EH (cell line): ENCODE results near the gene STRADB.
A peak's percentile ranks its signal among the peaks of the same experiment; 100 is the strongest.
"Not testable (repeated sequence)": the region's sequence is repeated elsewhere in the genome, so short reads cannot be mapped to it uniquely, and the experiment has no call there.

Experiments
- DNase-seq: peaks from one replicate; pipeline ENCODE4 v3.0.0-alpha.2; 2015; ENCODE audit warnings: low read depth

STRADB gene

DNA sequence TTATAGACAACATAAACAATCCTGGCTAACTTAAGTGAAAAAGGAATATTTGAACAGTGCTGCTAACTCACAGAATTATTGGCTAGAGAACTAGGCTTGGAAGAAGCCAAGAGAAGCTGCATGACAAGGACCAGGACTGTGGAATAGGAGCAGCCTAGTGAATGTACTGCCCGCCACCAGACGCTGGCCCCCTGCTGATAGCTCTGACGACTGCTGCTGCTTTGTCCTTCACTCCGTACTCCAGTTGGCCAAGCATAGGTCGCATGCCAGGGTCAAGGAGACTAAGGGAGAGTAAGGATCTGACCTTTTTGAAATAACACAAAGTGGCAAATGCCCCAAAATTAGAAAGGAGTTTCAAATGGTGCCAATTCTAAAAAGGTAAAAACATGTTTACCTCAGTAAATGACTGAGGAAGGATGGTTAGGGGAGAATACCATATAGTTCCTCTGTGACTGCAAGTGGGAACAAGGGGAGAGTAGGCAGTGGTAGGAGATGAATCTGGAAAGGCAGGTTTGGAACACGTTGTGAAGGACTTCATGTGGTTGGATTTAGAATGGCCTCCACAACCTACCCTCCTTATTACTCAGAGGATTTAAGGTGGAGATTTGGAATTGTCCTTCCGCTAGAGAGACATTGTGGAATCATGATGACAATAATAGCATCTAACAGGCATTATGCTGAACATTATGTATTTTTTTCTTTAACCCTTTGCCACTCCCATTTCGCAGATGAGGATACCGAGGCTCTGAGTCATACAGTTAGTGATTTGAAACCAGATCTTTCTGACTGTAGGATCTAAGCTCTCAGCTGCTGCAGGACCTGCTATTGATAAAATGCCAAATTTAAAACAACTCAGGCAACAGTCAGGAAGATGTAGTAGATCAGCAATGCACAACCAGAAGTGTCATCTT is 19.5 kb downstream of the STRADB start:
- DNase-seq: peak; percentile 63

DNA sequence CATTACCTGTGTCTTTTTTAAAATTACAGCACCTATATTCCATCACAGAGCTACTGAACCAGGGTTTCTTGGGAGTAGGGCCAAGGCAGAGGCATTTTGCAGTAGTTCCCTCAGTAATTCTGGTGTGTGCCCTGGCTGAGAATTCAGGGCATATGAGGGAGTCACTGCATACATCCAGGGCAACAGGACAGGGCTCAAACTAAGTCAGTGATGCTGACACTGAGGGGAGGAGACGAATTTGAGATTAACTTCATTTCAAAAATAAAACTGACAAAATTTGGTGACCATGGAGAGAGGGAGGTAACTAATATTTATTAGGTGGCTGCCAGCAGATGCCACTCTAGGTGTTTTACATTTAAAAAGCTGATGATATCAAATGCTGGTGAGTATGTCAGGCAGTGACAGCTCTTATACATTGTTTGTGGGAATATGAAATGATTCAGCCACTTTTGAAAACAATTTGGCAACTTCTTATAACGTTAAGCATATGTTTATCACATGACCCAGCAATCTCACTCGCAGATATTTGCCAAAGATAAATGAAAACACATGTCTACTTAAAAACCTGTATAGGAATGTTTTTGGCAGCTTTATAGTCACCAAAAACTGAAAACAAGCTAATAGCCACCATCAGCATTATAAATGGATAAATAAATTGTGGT is 20.3 kb downstream of the STRADB start:
- peak; percentile 70 for DNase-seq

DNA sequence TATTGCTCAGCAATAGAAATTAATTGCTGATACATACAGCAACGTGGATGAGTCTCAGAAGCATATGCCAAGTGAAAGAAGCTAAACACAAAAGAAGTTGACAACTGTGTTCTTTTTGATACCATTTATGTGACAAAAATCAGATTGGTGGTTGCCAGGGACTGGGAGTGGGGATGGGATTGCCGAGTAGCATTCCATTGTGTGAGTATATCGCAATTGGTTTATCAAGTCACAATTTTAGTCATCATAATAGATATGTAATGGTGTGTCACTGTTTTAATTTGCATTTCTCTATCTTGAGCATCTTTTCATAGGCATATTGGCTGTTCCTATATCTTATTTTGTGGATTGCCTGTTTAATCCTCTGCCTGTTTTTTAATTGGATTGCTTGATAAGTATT is 20.9 kb downstream of the STRADB start:
- DNase-seq: peak; percentile 24

DNA sequence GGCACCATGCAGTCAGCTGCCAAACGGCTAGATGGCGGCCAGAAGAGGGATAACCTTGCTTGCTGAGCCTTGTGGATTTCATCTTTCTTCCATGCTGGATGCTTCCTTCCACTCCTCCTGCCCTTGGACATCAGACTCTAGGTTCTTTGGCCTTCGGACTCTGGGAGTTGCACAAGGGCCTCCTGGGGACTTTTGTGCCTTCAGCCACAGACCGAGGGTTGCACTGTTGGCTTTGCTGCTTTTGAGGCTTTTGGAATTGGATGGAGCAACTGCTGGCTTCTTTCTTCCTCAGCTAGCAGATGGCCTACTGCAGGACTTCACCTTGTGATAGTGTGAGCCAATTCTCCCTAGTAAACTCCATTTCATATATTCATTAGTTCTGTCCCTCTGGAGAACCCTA is 31.0 kb downstream of the STRADB start:
- no peak for DNase-seq

DNA sequence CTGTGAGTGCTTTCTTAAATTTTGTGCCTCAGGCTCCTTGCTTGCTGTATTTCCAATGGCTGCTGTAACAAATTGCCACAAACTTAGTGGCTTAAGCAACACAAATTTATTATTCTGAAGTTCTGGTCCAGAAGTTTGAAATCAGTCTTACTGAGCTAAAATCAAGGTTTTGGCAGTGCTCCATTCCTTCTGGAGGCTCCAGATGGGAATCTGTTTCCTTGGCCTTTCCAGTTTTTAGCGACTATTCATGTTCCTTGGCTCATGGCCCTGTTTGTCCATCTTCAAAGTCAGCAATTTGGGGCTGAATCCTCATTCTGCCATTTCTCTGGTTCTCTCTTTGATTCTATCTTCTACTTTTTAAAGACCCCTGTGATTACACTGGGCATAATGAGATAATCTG is 31.8 kb downstream of the STRADB start:
- DNase-seq: peak; percentile 9

DNA sequence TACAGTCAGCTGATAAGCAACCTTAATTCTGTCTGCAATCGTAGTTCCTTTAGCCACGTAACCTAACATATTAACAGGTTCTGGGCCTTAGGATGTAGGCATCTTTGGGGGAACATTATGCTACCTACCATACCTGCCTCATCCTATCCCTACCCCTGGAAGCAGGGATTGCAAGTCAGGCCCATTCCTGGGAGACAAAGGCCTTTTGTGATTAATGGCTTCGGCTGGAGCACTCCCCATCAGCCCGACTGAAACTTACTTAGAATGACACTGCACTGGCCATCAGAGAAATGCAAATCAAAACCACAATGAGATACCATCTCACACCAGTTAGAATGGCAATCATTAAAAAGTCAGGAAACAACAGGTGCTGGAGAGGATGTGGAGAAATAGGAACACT is 32.2 kb downstream of the STRADB start:
- DNase-seq: not testable (repeated sequence)

DNA sequence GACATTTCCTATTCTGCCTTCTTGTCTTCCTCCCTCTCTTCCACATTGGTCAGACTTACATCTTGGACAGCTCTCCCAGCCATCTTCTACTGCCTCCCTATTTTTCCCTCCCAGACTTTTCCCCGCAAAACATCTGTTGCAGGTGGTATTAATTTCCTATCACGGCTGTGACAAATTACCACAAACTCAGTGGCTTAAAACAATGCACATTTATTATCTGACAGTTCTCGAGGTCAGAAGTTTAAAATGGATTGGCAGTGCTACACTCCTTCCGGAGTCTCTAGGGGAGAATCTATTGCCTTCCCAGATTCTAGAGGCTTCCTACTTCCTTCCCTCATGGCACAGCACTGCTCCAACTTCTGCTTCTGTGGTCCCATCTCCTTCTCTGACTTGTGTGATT is 33.3 kb downstream of the STRADB start:
- peak; percentile 42 for DNase-seq

DNA sequence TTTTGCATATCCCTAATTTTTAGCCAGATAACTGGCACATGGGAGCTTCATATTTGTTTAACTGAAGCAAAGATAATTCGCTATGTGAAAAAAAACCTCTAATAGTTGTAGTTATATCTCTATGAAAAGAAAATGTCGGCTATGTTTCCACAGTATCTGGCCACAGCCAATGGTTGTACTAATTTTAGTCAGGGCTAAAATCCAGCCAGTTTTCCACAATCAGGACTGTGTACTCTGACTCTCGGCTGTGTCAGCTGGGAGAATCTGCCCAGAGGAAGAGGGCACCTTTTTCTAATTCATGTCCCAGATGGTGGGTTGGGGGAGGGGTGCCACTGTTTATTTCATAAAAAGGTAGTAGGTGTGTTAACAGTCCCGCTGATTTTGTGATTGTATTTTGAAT is 38.8 kb downstream of the STRADB start:
- no peak for DNase-seq

DNA sequence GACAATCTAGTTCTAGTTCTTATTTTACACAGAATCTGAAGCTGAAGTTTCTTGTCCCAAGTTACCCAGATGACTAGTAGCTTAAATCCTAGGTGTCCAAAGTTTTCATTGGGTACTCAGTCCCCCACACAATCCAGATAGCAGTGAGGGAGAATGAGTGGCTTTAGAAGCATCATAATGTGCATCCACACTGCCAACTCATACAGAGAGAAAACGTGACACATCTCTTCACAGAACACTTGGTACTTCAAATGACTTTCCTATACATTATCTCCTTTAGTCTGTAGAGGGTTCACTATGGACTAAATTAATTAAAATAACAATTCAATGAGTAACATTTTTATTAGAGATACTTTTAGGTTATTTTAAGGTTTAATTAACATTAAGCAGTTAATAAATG is 45.2 kb downstream of the STRADB start:
- DNase-seq: no peak

DNA sequence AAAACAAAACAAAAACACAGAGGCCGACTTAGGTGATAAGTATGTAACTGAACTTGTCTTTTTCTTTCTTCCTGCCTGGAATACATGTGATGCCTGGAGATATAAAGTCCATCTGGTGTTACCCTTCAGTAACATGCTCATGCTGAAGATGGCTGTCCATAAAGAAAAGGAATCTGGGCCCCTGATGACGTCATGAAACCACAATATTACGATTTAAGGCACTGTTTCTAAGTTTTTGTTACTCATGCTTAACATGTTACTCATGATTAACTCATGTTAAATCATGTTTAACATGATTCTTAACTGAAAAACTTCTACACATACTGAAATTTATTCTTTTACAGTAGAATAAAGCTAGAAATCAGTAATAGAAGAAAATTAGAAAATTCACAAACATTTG is 49.0 kb downstream of the STRADB start:
- peak; percentile 49 for DNase-seq

DNA sequence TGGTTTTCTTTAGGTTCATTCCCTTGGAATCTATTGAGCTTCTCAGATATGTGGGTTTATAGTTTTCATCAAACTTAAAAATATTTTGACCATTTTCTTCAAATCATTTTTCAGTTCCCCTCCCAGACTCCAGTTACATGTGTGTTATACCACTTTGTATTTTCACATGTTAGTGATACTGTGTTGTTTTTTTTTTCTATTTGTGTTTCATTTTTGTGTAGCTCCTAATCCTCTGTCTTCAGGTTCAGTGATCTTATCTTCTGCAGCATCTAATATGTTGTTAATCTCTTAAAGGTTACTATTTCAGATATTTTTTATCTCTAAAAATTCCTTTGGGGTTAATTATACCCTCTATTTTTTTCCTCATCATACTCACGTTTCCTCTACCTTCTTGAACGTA is 51.2 kb downstream of the STRADB start:
- DNase-seq: no peak

DNA sequence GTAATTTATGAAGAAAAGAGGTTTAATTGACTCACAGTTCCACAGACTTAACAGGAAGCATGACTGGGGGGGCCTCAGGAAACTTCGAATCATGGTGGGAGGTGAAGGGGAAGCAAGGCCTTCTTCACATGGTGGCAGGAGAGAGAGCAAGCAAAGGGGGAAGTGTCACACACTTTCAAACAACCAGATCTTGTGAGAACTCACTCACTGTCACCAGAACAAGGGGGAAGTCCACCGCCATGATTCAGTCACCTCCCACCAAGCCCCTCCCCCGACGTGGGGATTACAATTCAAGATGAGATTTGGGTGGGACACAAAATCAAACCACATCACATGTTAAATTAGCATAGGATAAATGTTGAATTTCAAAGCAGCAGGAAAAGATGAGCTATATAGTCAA is 56.2 kb downstream of the STRADB start:
- DNase-seq: no peak

DNA sequence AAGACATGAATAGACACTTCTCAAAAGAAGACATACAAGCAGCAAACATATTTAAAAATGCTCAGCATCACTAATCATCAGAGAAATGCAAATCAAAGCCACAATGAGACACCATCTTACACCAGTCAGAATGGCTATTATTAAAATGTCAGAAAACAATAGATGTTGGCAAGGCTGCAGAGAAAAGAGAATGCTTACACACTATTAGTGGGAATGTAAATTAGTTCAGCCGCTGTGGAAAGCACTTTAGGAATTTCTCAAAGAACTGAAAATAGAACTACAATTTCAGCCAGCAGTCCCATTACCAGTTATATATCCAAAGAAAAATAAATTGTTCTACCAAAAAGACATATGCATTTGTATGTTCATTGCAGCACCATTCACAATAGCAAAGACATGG is 61.7 kb downstream of the STRADB start:
- peak; percentile 40 for DNase-seq

DNA sequence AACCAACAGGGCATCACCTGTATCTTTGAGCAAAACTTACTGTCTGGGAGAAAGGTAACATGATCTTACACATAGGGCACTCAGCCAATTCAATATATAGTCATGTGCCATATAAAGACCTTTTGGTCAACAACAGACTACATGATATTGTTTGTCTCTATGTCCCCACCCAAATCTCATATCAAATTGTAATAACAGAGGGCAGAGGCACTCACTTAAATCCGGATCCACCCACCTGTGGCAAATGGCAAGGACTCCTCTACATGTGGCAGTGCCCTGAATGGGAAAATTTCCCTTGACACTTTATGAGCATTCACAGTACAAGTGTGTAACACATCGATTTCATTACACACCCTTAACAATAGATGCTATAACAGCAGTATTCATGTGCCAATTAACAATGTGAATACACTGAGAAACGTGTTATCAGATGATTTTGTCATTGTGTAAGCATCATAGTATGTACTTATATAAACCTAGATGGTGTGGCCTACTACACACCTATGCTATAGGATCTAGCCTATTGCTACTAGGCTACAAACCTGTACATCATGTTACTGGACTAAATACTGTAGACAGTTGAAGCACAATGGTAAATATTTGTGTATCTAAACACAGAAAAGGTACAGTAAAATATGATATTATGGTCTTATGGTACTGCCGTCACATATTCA is 64.2 kb downstream of the STRADB start:
- no peak for DNase-seq

DNA sequence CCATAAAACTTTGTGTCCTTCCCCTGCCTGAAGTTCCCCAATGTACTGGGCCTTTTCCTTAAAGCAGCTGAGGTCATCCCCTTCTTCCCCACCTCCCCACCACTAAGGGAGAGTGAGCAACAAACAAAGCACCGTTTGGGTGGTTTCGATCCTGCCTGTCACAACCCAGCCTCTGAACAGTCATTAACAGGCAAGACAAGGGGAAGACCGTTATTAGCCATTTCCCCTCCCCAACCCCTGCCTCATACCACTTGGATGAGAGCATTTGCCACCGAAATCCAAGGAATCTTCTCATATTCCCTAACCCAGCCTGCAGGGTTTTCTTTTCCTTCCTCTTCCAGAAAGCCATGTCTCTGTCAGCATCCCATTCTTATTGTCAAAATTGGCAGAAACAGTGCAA is 65.6 kb downstream of the STRADB start:
- peak; percentile 86 for DNase-seq

DNA sequence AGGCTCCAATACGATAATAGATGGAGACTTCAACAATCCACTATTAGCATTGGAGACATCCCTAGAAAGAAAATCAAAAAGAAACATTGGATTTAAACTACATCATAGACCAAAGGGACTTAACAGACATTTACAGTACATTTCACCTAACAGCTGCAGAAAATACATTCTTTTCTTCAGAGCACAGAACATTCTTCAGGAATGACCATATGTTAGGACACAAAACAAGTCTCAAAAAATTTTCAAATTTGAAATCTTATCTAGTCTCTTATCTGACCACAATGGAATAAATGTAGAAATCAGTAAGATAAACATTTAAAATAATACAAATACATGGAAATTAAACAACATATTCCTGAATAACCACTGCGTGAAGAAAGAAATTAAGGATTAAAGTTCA is 68.7 kb downstream of the STRADB start:
- peak; percentile 34 for DNase-seq

DNA sequence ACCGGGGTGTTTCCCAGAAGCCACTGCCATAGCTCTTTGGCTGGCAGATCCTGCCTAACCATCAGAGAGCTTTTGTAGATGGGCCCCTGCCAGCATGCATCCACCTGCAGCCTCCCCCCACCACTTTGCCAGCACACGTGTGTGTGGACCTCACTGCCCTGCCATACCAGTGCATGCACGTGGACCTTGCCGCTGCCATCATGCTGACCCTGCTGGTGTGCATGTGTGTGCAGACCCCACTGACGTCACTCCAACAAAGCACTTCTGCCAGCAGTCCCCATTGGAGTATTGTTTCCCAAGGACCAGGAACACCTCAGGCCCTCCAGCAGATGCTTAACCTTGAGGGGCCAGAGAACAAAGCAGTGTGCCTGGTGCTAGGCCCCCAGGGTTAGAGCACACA is 71.4 kb downstream of the STRADB start:
- no peak for DNase-seq

DNA sequence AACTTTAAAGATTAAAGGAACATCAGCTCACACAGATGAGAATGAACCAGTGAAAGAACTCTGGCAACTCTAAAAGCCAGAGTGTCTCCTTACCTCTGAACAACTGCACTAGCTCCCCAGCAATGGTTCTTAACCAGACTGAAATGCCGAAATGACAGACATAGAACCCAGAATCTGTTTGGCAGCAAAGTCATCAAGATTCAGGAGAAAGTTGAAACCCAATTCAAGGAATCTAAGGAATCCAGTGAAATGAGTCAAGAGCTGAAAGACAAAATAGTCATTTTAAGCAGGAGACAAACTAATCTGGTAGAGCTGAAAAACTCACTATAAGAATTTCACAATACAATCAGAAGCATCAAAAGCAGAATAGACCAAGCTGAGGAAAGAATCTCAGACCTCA is 72.0 kb downstream of the STRADB start:
- DNase-seq: peak; percentile 66
